Adrenal gland (tissue), 12 donors: Measurements from ENCODE around the gene DMXL2. TPM values are rescaled to one million over a fixed set of nuclear protein-coding genes. Genes with fewer than 3 reads are reported as not detected.

Experiments
- DNase-seq, 7 donors: peaks; one replicate each; pipeline ENCODE4 v3.0.0-alpha.2; 2019 to 2020
- H3K27ac ChIP-seq, 5 donors: fragments of 200-600 bp; sonication (generic) in 4 of 5; 1 replicate in 3 of 5; 2 replicates in 2 of 5; pipeline versions ENCODE4 v1.5.1 to v1.8.0; 2016 to 2020; ENCODE audit warnings: mild to moderate bottlenecking in 1 of 5
- H3K27me3 ChIP-seq: fragments of 200-600 bp; 2 replicates; pipeline ENCODE4 v1.8.0; 2021
- H3K36me3 ChIP-seq, 2 donors: fragments of 200-600 bp; replicated peaks in 1 of 2; 1 replicate in 1 of 2; 2 replicates in 1 of 2; pipeline versions ENCODE4 v1.5.1 to v1.8.0; 2018 to 2022
- H3K4me1 ChIP-seq, 2 donors: fragments of 200-600 bp; replicated peaks in 1 of 2; 1 replicate in 1 of 2; 2 replicates in 1 of 2; pipeline versions ENCODE4 v1.5.1 to v1.8.0; 2018 to 2021
- H3K4me3 ChIP-seq, 4 donors: fragments of 200-600 bp; sonication (generic) in 3 of 4; one replicate each; pipeline ENCODE4 v1.5.1; 2016 to 2018
- H3K9me3 ChIP-seq, 3 donors: fragments of 200-600 bp; sonication (generic) in 1 of 3; replicated peaks in 1 of 3; 1 replicate in 2 of 3; 2 replicates in 1 of 3; pipeline versions ENCODE4 v1.5.1 to v1.8.0; 2016 to 2021
- CTCF ChIP-seq, 6 experiments: fragments of 450-650 bp in 4 of 6; fragments of 200-600 bp in 2 of 6; sonication (generic) in 1 of 6; IDR thresholded peaks; 1 replicate in 5 of 6; 2 replicates in 1 of 6; pipeline versions ENCODE4 v1.5.1 to v1.8.0; 2016 to 2021; ENCODE audit warnings: antibody characterized with exemption in 6 of 6, mild to moderate bottlenecking in 2 of 6, moderate library complexity in 1 of 6
- POLR2A ChIP-seq, 2 donors: fragments of 450-650 bp; IDR thresholded peaks; one replicate each; pipeline ENCODE4 v1.6.1; 2017; ENCODE audit warnings: antibody characterized with exemption in 2 of 2, mild to moderate bottlenecking in 2 of 2, moderate library complexity in 1 of 2
- WGBS, 4 donors: extraction: QIAGEN DNeasy Blood & Tissue Kit in 2 of 4; methylation state at CpG; one replicate each; pipeline versions ENCODE4 v1.1.5 to v1.1.7; 2013 to 2017; 5-methylcytosine and 5-hydroxymethylcytosine counted together
- intact Hi-C, 2 donors: fragments of 100-400 bp; cut with DNase I; formaldehyde crosslinking; loops; one replicate each; pipeline versions ENCODE4 v1.14.1 to v1.15.0; 2022 to 2023
- polyA plus RNA-seq, 3 donors: library from polyadenylated mRNA; stranded (reverse); fragments of 200-250 nt in 2 of 3; fragments of 350-450 nt in 1 of 3; fragmentation: Illumina TruSeq in 1 of 3; extraction: RNeasy Lipid Tissue Mini Kit (QIAGEN cat#74804) in 1 of 3; gene quantifications; one replicate each; pipeline ENCODE4 v1.2.3, GENCODE V29; 2013 to 2014
- total RNA-seq, 9 donors: library from RNA; depleted of rRNA in 4 of 9; stranded (reverse); fragments of >200 nt in 4 of 9; fragments of 120-200 nt in 1 of 9; fragmentation: NEBNext Ultra II Directional in 1 of 9; extraction: Animal tissue kit (Norgen Biotek cat#: 25700) in 1 of 9; gene quantifications; one replicate each; pipeline versions ENCODE4 v1.1.0 to v1.2.4, GENCODE V29; 2013 to 2023
- donor health status: healthy with polysubstance abuse.
- donor health status: Bipolar disorder and iron deficiency.
- donor health status: DM: yes; HTN: yes; CAD: no.
- donor health status: DM: no; HTN: no; CAD: no.
- donor health status: DM: no; HTN: no; CAD: no.
- donor health status: DM: yes; HTN: yes; CAD: no.

The DMXL2 gene
- total and polyA plus RNA-seq, 12 donors = 19.6 to 51.4 (median 24.8) TPM

GRCh38 chr15:51493892-51494291, 128.7 kb downstream of the DMXL2 start:
- peaks cover 0 to 8% of the 10 kb centered on the region in 2 donors for H3K36me3 ChIP-seq
- intact Hi-C loops = no loop called here
- no peaks in the 10 kb centered on the region for H3K27me3 ChIP-seq
- no peaks in the 10 kb centered on the region for H3K4me1 ChIP-seq
- TF ChIP-seq CTCF (IDR thresholded peaks at IDR 0.05) (no peak), POLR2A (IDR thresholded peaks at IDR 0.05) (no peak)
- H3K4me3 ChIP-seq = no peak overlapping the region
- no peak for DNase-seq
- no peak overlapping the region for H3K27ac ChIP-seq
- H3K9me3 ChIP-seq = no peaks in the 10 kb centered on the region
- 97 to 100% (median 98%) methylated on average over 2 of the region's 2 CpGs for WGBS, 4 donors

GRCh38 chr15:51492528-51492927, 130.0 kb downstream of the DMXL2 start:
- 92 to 97% (median 93%) methylated on average over 4 of the region's 4 CpGs for WGBS, 4 donors
- TF ChIP-seq CTCF (IDR thresholded peaks at IDR 0.05) (no peak), POLR2A (IDR thresholded peaks at IDR 0.05) (no peak)
- Histone ChIP-seq H3K4me3 (no peak overlapping the region), H3K9me3 (no peaks in the 10 kb centered on the region), H3K27me3 (no peaks in the 10 kb centered on the region), H3K36me3 (peaks cover 0 to 9% of the 10 kb centered on the region in 2 donors), H3K4me1 (no peaks in the 10 kb centered on the region), H3K27ac (no peak overlapping the region)
- DNase-seq = no peak
- intact Hi-C loops = no loop called here

GRCh38 chr15:51491941-51492340, 130.6 kb downstream of the DMXL2 start:
- no peak for TF ChIP-seq POLR2A (IDR thresholded peaks at IDR 0.05)
- TF ChIP-seq CTCF (IDR thresholded peaks at IDR 0.05) = no peak
- Histone ChIP-seq H3K36me3 (peaks cover 0 to 12% of the 10 kb centered on the region in 2 donors), H3K27me3 (no peaks in the 10 kb centered on the region), H3K4me3 (no peak overlapping the region), H3K9me3 (no peaks in the 10 kb centered on the region), H3K4me1 (no peaks in the 10 kb centered on the region), H3K27ac (no peak overlapping the region)
- no peak for DNase-seq
- 92 to 100% (median 96%) methylated on average over 5 of the region's 5 CpGs for WGBS, 4 donors
- intact Hi-C loops = no loop called here

- H3K27ac ChIP-seq = no peak overlapping the region
- no peaks in the 10 kb centered on the region for H3K4me1 ChIP-seq
- TF ChIP-seq CTCF (IDR thresholded peaks at IDR 0.05) = no peak
- TF ChIP-seq POLR2A (IDR thresholded peaks at IDR 0.05) = no peak
- 94 to 98% (median 96%) methylated on average over 1 of the region's 1 CpG for whole genome bisulfite sequencing, 4 donors
- H3K4me3 ChIP-seq = no peak overlapping the region
- intact Hi-C loops = no loop called here
- H3K9me3 ChIP-seq = peaks cover 0 to 25% (median 17%) of the 10 kb centered on the region in 3 donors
- H3K36me3 ChIP-seq = peaks cover 0 to 19% of the 10 kb centered on the region in 2 donors
- no peak for DNase-seq
- no peaks in the 10 kb centered on the region for H3K27me3 ChIP-seq
Measured at GRCh38 chr15:51484781-51485180, 137.8 kb downstream of the DMXL2 start.
